ENCODE measurements around the gene KLRF2. TPM values are rescaled to one million over a fixed set of nuclear protein-coding genes. Genes with fewer than 3 reads are reported as not detected.

The KLRF2 gene
- total RNA-seq, 1 experiment from 2014 or later = not detected

DNA sequence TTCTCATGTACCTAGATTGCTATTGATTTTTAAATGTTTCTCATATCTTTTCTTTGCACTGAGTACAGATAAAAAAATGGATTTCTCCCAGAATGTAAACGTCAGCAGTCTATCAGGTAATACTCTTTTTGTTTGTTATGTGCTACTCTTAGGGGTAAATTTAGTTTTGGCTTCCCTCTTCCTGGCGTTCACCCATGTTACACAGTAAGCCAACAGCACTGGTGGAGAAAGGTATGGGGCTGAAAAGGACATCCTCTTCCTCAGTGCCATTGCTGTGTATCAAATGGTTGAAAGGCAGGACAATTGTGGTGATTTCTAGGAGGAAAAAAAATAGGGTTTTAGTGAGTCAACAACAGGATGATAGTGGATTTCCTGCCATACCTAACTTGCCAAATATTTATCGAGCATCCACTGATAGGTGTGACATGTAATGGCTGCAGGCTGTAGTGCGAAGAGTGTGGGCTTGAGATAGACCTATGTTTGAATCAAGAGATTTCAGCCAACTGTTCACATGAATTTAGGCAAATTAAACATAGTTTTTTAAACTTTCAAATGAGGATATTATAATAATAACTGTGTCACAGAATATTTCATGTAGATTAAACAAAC is 7.5 kb downstream of the KLRF2 start:
- no peak for DNase-seq (ENCODE audit: low spot score)

DNA sequence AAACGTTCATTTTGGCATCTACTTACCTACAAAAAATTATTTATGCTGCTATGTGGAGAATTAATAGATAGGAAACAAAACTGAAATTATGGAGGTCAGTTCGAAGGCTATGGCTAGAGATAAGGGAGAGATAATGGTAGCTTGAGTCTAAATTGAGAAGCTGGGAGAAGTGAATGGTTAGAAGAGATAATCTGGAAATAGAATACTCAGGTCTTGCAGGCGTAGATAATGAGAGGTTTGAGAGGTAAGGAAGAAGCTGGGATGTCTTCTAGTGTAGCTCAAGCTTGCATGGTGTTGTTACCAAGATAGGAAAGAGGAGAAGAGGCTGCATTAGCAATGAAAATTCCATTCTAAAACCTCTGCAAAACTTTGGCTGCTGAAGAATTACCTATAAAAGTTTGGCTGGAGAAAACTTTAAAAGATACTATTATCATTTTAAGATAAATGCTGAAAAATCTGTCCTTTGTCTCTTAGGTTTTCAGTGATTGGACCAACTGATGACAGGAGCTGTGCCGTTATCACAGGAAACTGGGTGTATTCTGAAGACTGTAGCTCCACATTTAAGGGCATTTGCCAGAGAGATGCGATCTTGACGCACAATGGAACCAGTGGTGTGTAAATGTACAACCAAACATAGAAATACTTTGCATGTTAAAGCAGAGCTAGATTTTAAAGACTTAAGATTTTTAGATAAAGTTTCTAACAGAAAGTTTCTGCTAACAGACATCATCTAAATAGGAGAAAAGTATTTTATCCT is 14.1 kb downstream of the KLRF2 start:
- no peak for DNase-seq (ENCODE audit: low spot score)

DNA sequence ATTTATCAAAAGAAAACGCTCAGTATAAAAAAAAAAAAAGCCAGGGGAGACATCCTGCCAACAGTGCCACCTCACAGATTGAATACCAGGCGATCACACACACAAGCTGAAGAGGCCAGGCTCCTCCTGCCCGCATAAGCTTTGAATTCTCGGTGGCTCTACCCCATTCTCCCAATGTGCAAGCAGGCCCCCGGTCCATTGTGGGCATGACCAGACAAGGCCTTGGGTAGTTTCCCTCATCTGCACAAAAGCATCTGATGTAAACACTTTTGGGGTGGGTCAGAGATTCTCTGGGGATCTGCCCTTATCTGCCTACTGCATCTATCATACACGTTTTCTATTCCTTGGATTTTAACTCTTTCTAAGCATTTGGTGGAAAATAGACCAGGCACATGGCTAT is 16.2 kb downstream of the KLRF2 start:
- no peak for DNase-seq (ENCODE audit: low spot score)

DNA sequence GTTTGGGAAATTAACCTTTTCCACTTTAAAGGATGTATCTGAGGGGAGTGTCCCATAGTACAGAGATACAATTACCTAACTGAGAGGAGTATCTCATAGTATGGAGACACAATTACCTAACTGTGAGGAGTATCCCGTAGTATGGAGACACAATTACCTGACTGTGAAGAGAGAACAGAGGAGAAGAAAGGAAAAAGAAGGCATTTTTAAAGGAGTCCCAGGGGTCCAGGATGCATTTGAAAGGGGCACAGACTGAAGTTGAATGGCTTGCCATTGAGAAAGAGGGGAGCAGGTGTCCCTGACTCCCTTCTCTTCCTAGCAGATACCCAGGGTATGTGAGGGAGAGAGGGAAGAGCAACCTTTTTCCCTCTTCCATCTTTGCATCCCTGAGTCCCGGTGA is 17.9 kb downstream of the KLRF2 start:
- no peak for DNase-seq (ENCODE audit: low spot score)

DNA sequence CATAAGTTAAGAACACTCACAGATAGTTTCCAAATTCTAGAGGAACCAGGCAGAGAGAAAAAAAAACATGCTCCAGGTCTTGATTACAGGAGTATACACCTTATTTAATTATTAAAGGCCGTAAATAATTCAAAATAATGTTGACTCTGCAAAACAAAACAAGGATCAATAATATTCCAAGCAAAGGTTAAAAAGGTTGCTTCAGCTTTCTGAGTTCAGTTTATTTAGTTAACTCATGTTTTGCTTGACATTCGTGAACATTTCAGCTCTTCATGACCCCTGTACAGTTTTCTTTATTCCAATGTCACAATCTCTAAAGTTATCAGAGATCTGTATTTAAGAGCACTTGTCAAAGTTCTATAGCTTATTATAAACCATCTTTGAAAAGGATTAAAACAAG is 19.6 kb downstream of the KLRF2 start:
- DNase-seq (ENCODE audit: low spot score) = no peak

DNA sequence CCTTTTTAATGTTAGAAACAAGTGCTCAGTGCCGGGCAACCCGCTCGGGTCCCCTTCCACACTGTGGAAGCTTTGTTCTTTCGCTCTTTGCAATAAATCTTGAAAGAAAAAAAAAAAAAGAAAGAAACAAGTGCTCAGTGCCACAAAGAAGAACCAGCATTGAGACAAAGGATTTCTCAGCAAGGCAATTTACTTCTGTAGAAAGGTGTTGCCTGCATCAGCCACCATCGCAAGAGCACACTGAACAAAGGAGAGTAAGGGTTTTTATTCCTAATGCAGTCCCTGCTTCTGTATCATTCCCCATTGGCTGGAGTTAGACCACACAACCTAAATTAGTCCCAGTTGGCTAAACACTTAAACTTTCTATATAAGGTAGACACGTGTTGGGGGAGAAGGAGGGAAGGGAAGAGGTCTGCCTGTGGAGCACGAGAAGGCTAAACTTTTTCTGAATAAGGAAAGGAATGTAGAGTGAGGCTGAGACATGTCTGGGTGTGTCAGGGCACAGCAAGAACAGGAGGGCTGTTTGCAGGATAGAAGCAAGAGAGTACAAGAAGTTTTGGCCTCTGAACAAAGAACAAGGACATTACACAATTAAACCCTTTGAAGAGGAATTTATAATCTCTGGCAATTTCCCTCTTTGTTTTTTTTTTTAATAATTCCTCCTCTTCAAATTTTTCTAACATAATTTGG is 21.4 kb downstream of the KLRF2 start:
- DNase-seq (ENCODE audit: low spot score) = no peak

DNA sequence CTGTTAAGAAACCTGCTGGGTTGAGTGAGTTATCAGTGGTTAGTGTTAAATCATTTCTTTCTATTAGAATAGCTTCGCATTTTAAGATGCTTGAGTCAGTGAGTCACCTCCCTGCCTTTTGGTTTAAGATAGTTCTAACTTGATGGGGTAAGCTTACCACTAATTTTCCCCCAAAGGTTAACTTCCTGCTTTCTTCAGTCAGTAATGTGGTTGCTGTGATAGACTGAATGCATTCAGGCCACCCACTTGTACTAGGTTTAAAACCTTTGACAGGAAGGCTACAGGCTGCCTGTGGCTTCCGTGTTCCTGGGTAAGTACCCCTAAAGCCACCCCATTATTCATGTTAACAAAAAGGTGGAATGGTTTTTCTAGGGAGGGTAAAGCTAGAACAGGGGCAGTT is 25.6 kb downstream of the KLRF2 start:
- DNase-seq (ENCODE audit: low spot score) = no peak

DNA sequence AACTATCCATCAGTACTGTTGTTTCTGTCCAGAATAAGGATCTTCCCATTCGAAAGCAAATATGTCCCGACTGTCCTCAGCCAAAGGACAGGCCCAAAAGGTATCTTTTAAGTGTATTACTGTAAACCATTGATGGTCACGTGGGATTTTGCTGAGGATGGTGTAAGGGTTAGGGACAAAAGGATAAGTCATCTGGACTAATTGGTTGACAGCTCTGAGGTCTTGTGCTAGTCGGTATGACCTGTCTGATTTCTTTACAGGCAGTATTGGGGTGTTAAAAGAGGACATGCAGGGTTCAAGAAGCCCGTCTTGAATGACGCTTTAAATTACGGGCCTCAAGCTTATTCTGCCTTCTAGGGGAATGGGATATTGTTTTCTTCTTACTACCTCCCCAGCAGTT is 26.5 kb downstream of the KLRF2 start:
- DNase-seq (ENCODE audit: low spot score) = no peak

DNA sequence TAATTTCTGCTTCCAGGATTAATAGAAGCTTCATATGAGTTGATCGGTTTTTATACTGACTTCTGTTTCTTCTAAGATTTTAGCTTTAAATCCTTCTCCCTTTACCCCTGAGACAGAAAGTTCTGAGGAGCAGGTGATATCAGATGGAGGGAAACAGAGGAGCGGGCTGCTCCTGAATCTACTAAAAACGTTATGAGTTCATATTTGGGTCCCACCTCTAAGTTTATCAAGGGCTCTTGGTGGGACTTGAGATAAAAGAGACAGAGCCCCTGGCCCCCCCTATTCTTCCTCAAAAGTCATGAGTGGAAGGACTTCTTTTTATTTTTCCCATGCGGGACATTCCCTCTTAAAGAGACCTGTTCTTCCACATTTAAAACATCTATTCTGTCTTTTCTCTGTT is 27.1 kb downstream of the KLRF2 start:
- no peak for DNase-seq (ENCODE audit: low spot score)

DNA sequence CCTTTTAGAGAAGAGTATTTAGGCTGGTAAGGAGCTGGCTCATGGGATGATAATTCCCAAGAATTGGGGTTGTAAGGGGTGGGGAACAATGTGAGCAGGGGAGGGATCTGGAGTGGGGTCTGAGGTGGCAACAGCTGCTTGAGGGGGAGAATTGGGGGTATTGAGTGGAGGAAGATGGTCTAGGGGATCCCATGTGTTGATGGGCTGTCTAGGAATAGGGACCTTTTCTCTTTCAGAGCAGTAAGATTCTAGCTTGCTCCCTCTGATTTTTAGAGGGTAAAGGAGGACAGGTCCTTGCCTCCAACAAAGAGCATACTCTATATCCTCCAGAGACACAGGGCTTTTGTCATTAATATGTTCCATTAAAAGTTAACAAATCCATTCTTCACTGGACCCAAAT is 28.4 kb downstream of the KLRF2 start:
- DNase-seq (ENCODE audit: low spot score) = no peak

DNA sequence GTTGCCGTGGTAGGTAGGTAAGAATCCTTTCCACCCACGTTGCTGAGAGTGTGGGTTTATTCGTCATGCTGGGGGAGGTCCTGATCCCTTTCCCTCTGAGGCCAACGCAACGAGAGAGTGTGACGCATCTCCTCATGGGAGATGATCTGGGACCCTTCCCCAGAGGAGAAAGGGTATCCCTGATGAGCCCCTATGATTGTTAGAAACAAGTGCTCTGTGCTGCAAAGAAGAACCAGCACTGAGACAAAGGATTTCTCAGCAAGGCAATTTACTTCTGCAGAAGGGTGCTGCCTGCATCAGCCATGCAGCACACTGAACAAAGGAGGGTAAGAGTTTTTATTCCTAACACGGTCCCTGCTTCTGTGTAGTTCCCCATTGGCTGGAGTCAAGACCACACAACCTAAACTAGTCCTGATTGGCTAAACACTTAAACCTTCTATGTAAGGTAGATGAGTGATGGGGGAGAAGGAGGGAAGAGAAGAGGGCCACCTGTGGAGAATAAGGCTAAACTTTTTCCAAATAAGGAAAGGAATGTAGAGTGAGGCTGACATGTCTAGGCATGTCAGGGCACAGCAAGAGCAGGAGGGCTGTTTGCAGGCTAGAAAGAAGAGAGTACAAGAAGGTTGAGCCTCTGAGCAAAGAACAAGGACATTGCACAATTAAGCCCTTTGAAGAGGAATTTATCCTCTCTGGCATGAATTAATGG is 29.6 kb downstream of the KLRF2 start:
- no peak for DNase-seq (ENCODE audit: low spot score)

DNA sequence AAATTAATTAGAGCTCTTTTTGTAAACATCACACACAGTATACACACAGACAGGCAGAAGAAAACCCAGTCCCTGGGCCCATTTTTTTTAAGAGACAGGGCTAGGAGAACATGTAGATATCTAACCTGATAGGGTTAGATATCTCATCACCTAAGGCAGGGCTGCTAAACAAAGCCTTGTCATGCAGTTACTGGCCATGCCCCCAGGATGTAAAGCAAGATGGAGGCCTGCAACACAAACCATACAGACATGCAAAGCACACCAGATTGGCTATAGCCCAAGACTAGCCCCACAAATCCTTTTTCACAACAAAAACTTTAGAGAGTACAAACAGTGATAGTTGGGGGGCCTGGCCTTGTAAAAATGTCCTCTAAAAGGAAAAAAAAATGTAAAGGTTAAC is 30.4 kb downstream of the KLRF2 start:
- DNase-seq (ENCODE audit: low spot score) = no peak

DNA sequence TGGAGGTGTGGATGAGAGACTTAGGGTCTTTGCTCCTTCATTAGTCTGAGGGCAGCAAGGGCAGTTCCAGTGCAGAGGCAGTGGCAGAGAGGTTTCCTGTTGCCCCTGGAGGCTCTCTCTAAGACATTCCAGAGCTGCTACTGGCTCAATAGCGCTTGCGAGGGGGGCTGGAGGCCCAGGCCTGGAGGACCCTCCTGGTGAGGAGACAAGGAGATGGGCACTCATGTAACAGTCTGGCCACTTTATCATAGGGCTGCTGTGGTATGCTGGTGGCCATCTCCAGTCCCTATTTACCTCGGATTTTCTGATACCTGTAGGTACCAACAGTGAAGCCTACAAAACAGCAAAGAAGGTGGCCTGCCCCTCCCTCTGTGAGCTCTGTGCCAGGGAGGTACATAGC is 38.2 kb downstream of the KLRF2 start:
- DNase-seq (ENCODE audit: low spot score) = no peak

DNA sequence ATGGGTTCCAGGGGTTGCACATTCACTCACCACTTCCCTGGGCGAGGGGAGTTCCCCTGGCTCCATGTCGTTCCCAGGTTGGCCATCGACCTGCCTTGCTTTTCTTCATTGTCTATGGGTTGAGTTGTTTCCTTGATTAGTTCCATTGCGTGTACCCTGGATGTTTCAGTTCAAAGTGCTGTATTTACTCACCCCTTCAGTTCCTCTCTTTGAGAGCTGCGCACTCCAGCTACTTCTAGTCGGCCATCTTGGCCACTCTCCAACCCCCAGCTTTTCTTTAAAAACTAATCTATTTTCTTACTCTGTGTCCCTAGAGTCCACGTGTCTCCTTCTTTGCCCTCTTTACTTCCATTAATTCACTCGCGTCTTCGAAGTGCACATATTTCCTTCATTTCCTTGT is 39.2 kb downstream of the KLRF2 start:
- no peak for DNase-seq (ENCODE audit: low spot score)

DNA sequence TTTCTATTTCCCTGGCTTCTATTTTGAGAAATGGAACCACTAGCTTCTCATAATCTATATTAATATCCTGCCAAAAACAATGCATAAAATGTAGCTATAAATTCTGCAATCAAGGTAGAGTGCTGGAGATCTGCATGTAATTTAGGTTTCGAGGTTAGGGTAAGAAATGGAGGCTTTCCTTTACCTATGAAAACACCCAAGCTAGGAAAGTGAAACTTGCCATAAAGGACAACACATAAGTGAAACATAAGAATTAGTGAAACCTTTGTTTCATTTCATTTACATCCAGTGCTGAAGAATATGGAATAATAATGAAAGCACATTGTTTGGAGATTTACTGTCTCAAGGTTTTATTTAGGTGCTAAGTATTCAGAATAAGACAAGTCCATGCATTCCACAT is 41.1 kb downstream of the KLRF2 start:
- no peak for DNase-seq (ENCODE audit: low spot score)

DNA sequence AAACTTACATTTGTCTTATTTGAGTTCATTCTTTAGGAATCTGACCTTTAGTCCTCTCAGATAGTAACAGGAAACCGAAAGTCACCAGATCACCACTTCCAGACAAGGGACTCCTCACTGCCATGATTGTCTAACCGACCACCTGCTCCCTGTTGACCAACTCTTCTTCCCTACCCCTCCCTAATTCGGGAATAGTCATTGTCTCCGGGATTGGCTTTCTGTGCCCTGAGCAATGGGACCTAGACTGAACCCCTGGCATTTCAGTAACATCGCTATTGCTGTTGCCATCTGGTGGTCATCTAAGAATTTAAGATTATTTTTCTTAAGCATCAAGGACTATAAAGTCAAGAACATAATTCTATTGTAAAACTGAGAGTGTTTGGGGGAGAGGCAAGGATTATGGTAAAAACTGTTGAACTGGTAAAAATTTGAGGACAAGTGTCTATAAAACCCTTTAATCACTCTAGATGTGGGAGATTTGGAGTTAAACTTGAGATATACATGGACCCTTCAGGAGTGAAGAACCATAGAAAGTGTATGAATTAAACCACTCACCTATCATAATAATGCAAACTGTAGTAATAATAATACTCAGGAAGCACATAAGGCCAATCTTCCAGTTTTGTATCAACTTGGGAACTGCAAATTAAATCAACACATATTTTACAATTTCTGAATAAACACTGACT is 44.6 kb downstream of the KLRF2 start:
- DNase-seq (ENCODE audit: low spot score) = peak; percentile 18

DNA sequence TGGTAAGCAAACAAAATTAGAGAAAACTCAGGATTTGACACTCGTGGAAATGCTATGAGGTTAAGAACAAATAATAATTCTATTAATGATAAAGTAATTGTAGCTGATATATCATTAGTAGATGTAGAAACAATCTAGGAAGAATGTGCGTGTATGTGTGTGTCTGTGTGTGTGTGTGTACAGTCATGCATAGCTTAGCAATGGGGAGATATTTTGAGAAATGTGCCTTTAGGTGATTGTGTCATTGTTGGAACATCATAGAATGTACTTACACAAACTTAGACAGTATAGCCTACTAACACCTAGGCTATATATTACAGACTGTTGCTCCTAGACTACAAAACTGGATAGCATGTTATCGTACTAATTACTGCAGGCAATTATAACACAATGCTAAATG is 45.6 kb downstream of the KLRF2 start:
- DNase-seq (ENCODE audit: low spot score) = no peak

DNA sequence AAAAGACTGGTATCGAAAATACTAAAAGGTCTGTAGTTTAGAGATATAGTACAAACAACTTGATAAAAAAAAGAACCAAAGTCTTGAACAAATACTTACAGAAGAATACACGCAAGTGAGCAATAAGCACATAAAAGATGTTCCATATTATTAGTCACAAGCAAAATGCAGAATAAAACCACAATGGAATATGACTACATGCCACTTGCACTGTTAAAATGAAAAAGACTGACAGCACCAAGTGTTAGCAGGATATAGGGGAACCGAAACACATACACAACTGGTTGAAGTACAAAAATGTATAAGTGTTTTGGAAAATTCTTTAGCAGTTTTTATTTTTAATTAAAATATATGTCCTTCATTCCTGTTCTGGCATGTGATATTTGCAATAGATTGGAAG is 47.3 kb downstream of the KLRF2 start:
- DNase-seq (ENCODE audit: low spot score) = no peak

DNA sequence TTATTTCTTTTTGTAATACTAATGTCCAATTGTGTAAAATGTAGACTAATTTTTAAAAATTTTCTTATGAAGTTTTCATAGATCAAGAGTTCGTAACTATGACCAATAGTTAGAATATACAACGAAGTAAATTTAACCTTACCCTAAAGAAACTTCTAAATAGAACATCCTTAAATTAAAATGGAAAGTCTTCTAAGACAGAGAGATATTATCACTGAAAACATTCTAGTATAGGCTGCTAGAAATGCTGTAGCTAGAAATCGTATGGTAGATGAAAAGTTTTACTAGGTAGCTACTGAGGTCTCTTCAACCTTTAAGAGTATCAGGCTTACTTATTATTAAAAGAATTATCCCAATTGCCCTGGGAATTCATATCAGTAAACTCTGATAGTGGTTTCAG is 50.0 kb downstream of the KLRF2 start:
- no peak for DNase-seq (ENCODE audit: low spot score)

DNA sequence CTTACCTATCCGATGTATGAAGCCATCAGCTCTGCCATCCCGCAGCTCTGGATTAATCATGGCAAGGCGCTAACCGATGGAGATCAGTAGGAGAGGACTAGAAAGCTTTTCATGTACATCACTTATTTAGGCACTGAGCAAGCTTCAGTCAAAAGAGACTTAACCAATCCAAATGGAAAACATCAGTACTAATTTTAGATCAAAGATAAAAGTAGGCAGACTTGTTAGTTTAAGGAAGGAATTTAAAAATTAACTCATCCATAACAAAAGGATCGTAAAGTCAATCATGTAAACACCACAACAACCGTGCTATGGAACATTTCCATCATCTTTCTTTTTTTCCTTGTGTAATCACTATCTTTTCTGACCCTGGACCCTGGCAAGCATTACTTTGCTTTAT is 51.0 kb downstream of the KLRF2 start, which contains the start of gene CLEC2A:
Gene CLEC2A, minus strand, starts transcription at position 101 of the 400 bp plus-strand sequence. Its CDS starts 41 bp downstream, at position 60.
- DNase-seq (ENCODE audit: low spot score) = no peak

DNA sequence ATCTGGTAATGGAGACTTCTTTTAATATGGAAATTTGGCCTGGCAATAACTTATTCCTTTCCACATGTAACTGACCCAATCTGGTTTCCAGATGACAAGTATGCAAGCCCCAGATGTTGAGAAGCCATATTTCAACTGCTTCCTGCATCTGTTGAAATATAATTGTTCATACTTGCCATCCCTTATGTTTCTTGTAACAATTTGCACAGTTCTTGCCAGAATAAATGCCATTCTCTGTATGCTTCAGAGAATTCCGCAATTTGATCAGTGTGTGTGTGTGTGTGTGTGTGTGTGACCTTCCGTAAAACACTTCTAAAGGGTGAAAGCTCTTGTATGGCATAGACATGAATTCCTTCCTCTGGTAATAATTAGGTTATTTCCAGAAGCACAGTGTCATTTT is 52.7 kb downstream of the KLRF2 start:
- no peak for DNase-seq (ENCODE audit: low spot score)

DNA sequence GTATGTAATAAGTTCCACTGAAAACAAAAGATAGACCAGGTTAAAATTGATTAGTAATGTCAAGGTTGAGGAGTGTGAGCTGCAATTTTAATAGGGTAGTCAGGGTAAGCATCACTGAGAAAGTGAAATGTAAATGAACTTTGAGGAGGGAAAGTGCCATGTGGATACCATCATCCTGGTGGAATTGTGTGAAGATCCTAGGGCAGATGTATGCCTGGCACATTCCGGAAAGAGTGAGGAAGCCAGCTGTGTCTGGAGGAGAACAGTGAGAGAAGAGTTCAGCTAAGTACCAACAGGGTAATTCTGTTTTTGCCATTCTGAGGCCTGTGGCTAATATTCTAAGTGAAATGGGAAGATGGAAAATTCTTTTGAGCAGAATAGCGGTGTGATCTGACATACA is 53.7 kb downstream of the KLRF2 start:
- DNase-seq (ENCODE audit: low spot score) = no peak

All from A172 (cell line).